Panc1 (cell line): ENCODE measurements around the gene BACH2. TPM values are rescaled to one million over a fixed set of nuclear protein-coding genes. Genes with fewer than 3 reads are reported as not detected.

ENCODE experiments used
- ATAC-seq: fragments of 200-7000 bp; cut with Tn5 transposase; 2 replicates; pipeline ENCODE4 v1.9.1; 2020; ENCODE audit warnings: mild to moderate bottlenecking, moderate library complexity
- BruUV-seq: library from RNA; stranded (reverse); fragments of 400-500 nt; replicated peaks from 2 replicates; lab custom pipeline; 2021; lab: Mats Ljungman, UMichigan
- CTCF ChIA-PET: fragments of 300-600 bp; sonication (Branson Sonifier 250); formaldehyde crosslinking; loops from one replicate; lab custom pipeline; 2022; ENCODE audit warnings: antibody characterized with exemption; lab: Charles Lee
- POLR2A ChIA-PET: fragments of 300-600 bp; sonication (Branson Sonifier 250); formaldehyde crosslinking; loops from one replicate; lab custom pipeline; 2022; ENCODE audit warnings: antibody characterized with exemption; lab: Charles Lee
- DNase-seq: peaks from one replicate; pipeline ENCODE4 v3.0.0-alpha.2; 2010; ENCODE audit warnings: low read depth, low spot score
- H3K27ac ChIP-seq: 2 replicates; pipeline ENCODE4 v1.5.1; 2011; ENCODE audit warnings: mild to moderate bottlenecking, low read length, inconsistent platforms
- H3K27me3 ChIP-seq: fragments of 200-500 bp; sonication (Bioruptor generic); 2 replicates; pipeline ENCODE4 v1.6.0; 2014; ENCODE audit warnings: low read length, inconsistent platforms; ENCODE audit not compliant: control insufficient read depth, insufficient read depth
- H3K36me3 ChIP-seq: fragments of 200-500 bp; sonication (Bioruptor generic); 2 replicates; pipeline ENCODE4 v1.5.1; 2014; ENCODE audit warnings: inconsistent platforms, mild to moderate bottlenecking, low read length, moderate library complexity; ENCODE audit not compliant: control insufficient read depth, insufficient read depth
- H3K4me1 ChIP-seq: 2 replicates; pipeline ENCODE4 v1.5.1; 2011; ENCODE audit warnings: inconsistent platforms, mild to moderate bottlenecking, low read length, moderate library complexity; ENCODE audit not compliant: control insufficient read depth, insufficient read depth
- H3K4me3 ChIP-seq, 2 experiments: 2 replicates each; pipeline ENCODE4 v1.5.1; 2011 to 2012; ENCODE audit warnings: low read depth in 2 of 2, low read length in 2 of 2, mild to moderate bottlenecking in 2 of 2, inconsistent platforms in 1 of 2, moderate library complexity in 1 of 2
- H3K9me3 ChIP-seq: fragments of 200-500 bp; sonication (Bioruptor generic); 2 replicates; pipeline ENCODE4 v1.5.1; 2014; ENCODE audit warnings: low read depth, mild to moderate bottlenecking, inconsistent platforms, low read length, moderate library complexity; ENCODE audit not compliant: control insufficient read depth, insufficient read depth
- POLR2AphosphoS5 ChIP-seq: IDR thresholded peaks from 2 replicates; pipeline ENCODE4 v1.6.1; 2012; ENCODE audit warnings: mild to moderate bottlenecking, low read depth, low read length, moderate library complexity
- SIN3A ChIP-seq: IDR thresholded peaks from 2 replicates; pipeline ENCODE4 v1.6.1; 2012; ENCODE audit warnings: low read depth, mild to moderate bottlenecking, low read length, moderate library complexity, borderline replicate concordance; ENCODE audit not compliant: insufficient read depth
- TCF7L2 ChIP-seq: IDR thresholded peaks from 2 replicates; pipeline ENCODE4 v1.6.1; 2011; ENCODE audit warnings: mild to moderate bottlenecking, low read depth, low read length, inconsistent platforms
- in situ Hi-C: cut with HindIII; loops from 2 replicates; pipeline ENCODE4 v1.10.0; 2016; ENCODE audit warnings: low sequenced_read_pairs, low pct_unique_long_range_greater_than_20kb
- intact Hi-C: fragments of 100-400 bp; cut with micrococcal nuclease; formaldehyde crosslinking; loops from one replicate; pipeline ENCODE4 v1.10.0; 2022; ENCODE audit not compliant: unreplicated experiment
- total RNA-seq: library from RNA; stranded (reverse); gene quantifications from one replicate; pipeline ENCODE4 v1.2.1, GENCODE V29; 2021; ENCODE audit not compliant: unreplicated experiment
- TF ChIP-seq, protein P1 (sequence below): fragments of 450-650 bp; IDR thresholded peaks from 2 replicates; pipeline ENCODE4 v1.5.1; 2017; ENCODE audit warnings: mild to moderate bottlenecking
- TF ChIP-seq, protein P2 (sequence below), 2 experiments: IDR thresholded peaks; 2 replicates each; pipeline ENCODE4 v1.6.1; 2011 to 2012; ENCODE audit warnings: low read depth in 2 of 2, control low read depth in 1 of 2, low read length in 1 of 2, mild to moderate bottlenecking in 1 of 2, moderate library complexity in 1 of 2; ENCODE audit not compliant: insufficient read depth in 1 of 2

Gene BACH2
- total RNA-seq, 1 experiment from 2014 or later = 1.6 TPM

DNA sequence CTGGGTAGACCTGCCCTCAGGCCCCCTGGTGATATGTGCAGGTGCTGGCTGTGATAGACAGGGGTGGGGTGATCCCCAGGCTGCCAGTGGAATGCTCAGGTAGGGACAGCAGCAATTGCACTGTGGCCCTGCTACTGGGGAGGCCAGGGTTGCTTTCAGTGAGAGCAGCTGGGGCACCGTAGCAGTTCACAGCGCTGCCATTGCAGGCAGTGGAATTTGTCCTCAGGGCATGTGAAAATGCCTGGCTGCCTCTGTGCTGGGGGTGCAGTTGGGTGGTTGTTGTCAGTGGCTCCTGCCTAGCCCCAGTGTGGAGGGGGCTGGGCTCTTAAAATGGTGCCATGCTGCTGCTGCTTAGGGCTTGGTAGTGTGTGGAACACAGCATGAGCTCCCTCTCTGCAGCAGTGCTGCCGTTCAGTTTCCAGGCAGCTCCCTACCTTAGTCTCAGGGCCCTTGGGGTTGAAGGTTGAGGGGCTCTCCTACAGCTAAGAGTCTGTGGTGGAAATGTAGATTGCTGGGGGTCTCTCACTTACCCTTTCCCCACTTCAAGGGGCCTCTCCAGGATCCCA is 378.8 kb downstream of the BACH2 start:
- Histone ChIP-seq H3K27me3 (no peaks in the 10 kb centered on the region), H3K9me3 (no peaks in the 10 kb centered on the region), H3K4me1 (no peaks in the 10 kb centered on the region), H3K36me3 (no peaks in the 10 kb centered on the region), H3K4me3 (no peak overlapping the region), H3K27ac (no peak overlapping the region)
- intact Hi-C loops (no loop called here), in situ Hi-C loops (no loop called here)
- ChIA-PET CTCF (no interaction called here), POLR2A (no interaction called here)
- no TSS peak for BruUV-seq
- ATAC-seq (no peak), DNase-seq (no peak)
- no peak for TF ChIP-seq TCF7L2
- TF ChIP-seq, protein P1, sequence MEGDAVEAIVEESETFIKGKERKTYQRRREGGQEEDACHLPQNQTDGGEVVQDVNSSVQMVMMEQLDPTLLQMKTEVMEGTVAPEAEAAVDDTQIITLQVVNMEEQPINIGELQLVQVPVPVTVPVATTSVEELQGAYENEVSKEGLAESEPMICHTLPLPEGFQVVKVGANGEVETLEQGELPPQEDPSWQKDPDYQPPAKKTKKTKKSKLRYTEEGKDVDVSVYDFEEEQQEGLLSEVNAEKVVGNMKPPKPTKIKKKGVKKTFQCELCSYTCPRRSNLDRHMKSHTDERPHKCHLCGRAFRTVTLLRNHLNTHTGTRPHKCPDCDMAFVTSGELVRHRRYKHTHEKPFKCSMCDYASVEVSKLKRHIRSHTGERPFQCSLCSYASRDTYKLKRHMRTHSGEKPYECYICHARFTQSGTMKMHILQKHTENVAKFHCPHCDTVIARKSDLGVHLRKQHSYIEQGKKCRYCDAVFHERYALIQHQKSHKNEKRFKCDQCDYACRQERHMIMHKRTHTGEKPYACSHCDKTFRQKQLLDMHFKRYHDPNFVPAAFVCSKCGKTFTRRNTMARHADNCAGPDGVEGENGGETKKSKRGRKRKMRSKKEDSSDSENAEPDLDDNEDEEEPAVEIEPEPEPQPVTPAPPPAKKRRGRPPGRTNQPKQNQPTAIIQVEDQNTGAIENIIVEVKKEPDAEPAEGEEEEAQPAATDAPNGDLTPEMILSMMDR = no peak
- TF ChIP-seq, protein P2, sequence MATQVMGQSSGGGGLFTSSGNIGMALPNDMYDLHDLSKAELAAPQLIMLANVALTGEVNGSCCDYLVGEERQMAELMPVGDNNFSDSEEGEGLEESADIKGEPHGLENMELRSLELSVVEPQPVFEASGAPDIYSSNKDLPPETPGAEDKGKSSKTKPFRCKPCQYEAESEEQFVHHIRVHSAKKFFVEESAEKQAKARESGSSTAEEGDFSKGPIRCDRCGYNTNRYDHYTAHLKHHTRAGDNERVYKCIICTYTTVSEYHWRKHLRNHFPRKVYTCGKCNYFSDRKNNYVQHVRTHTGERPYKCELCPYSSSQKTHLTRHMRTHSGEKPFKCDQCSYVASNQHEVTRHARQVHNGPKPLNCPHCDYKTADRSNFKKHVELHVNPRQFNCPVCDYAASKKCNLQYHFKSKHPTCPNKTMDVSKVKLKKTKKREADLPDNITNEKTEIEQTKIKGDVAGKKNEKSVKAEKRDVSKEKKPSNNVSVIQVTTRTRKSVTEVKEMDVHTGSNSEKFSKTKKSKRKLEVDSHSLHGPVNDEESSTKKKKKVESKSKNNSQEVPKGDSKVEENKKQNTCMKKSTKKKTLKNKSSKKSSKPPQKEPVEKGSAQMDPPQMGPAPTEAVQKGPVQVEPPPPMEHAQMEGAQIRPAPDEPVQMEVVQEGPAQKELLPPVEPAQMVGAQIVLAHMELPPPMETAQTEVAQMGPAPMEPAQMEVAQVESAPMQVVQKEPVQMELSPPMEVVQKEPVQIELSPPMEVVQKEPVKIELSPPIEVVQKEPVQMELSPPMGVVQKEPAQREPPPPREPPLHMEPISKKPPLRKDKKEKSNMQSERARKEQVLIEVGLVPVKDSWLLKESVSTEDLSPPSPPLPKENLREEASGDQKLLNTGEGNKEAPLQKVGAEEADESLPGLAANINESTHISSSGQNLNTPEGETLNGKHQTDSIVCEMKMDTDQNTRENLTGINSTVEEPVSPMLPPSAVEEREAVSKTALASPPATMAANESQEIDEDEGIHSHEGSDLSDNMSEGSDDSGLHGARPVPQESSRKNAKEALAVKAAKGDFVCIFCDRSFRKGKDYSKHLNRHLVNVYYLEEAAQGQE (IDR thresholded peaks at IDR 0.05; ENCODE audit: insufficient read depth in 1 of 2, low read depth in 2 of 2, low read length in 1 of 2) = no peak
- no peak for TF ChIP-seq SIN3A
- no peak for TF ChIP-seq POLR2AphosphoS5

DNA sequence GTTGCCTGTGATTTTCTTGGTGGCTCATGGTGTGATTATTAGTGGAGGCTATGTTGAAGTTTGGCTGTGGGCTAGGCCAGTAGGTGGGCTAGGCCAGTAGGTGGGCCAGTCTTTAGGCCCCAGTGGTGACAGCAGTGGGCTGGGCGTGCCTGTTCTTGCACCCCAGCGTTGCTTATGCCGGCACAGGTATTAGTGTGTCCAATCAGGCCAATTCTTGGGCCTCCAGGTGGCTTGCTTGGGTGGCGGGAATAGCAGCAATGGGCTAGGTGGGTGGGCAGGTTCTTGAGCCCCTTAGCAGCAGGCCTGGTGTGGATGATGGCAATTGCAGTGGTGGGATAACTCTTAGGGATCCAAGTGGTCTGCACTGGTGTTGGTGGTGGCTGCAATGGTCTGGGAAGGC is 379.4 kb downstream of the BACH2 start:
- H3K4me1 ChIP-seq = no peaks in the 10 kb centered on the region
- no peak overlapping the region for H3K4me3 ChIP-seq
- no peaks in the 10 kb centered on the region for H3K36me3 ChIP-seq
- in situ Hi-C loops = no loop called here
- H3K9me3 ChIP-seq = no peaks in the 10 kb centered on the region
- no peaks in the 10 kb centered on the region for H3K27me3 ChIP-seq
- BruUV-seq = no TSS peak
- DNase-seq (no peak), ATAC-seq (no peak)
- no peak overlapping the region for H3K27ac ChIP-seq
- ChIA-PET CTCF (no interaction called here), POLR2A (no interaction called here)
- no peak for TF ChIP-seq SIN3A
- intact Hi-C loops = no loop called here

DNA sequence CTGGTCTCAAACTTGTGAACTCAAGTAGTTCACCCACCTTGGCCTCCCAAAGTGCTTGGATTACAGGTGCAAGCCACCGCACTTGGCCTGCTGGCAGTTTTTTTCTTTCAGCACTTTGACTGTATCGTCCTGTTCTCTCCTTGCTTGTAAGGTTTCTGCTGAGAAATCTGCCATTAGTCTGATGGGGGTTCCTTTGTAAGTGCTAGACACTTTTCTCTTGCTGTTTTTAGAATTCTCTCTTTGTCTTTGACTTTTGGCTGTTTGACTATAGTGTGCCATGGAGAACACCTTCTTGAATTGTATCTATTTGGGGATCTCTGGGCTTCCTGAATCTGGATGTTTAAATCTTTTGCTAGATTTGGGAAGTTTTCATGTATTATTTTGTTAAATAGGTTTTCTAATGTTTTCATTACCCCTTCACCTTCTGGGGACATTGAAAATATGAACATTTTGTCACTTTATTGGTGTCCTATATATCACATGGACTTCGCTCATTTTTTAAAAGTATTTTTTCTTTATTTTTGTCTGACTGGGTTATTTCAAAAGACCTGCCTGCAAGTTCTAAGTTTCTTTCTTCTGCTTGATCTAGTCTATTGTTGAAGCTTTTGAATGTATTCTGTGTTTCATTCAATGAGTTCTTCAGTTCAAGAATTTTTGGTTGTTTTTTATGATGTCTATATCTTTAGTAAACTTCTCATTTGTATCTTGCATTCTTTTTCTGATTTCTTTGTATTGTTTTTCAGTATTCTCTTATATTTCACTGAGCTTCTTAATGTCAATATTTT is 380.3 kb downstream of the BACH2 start:
- H3K4me3 ChIP-seq = no peak overlapping the region
- no TSS peak for BruUV-seq
- intact Hi-C loops = no loop called here
- in situ Hi-C loops = no loop called here
- H3K36me3 ChIP-seq = no peaks in the 10 kb centered on the region
- no peak for DNase-seq
- no peaks in the 10 kb centered on the region for H3K27me3 ChIP-seq
- TF ChIP-seq POLR2AphosphoS5 (no peak), SIN3A (no peak), TCF7L2 (no peak)
- TF ChIP-seq, protein P1 = no peak
- TF ChIP-seq, protein P2 (IDR thresholded peaks at IDR 0.05; ENCODE audit: insufficient read depth in 1 of 2, low read depth in 2 of 2, low read length in 1 of 2) = no peak
- POLR2A ChIA-PET = no interaction called here
- no peak overlapping the region for H3K27ac ChIP-seq
- H3K4me1 ChIP-seq = no peaks in the 10 kb centered on the region
- no peaks in the 10 kb centered on the region for H3K9me3 ChIP-seq
- ATAC-seq = no peak
- CTCF ChIA-PET = no interaction called here
